K562 (cell line): ENCODE data around the gene SHROOM3. TPM values are rescaled to one million over a fixed set of nuclear protein-coding genes. Genes with fewer than 3 reads are reported as not detected.

Experiments used
- ATAC-seq: fragments of 200-7000 bp; cut with Tn5 transposase; 3 replicates; pipeline ENCODE4 v1.9.1; 2020; ENCODE audit warnings: moderate library complexity
- BruUV-seq: library from RNA; stranded (reverse); fragments of 400-500 nt; replicated peaks from 2 replicates; lab custom pipeline; 2021; lab: Mats Ljungman, UMichigan
- CTCF ChIA-PET: fragments of 300-600 bp; formaldehyde crosslinking; extraction: SDS; loops from one replicate; lab custom pipeline; 2021; ENCODE audit warnings: low intra/inter-chr PET ratio; lab: Yijun Ruan, JAX
- POLR2A ChIA-PET: fragments of 300-600, 350-650 bp; sonication (Branson Sonifier 250); formaldehyde crosslinking; extraction: SDS; loops from one replicate; lab custom pipeline; 2021; ENCODE audit warnings: antibody characterized with exemption, inconsistent platforms; lab: Yijun Ruan, JAX
- DNase-seq, 4 experiments: peaks; one replicate each; pipeline versions ENCODE4 v3.0.0 to v3.0.0-alpha.2; 2011 to 2018; ENCODE audit warnings: low spot score in 3 of 4, mixed read lengths in 3 of 4; ENCODE audit errors: extremely low read depth in 1 of 4
- FAIRE-seq: peaks from 2 replicates; lab custom pipeline; 2011; peaks lifted over from hg19 to GRCh38; lab: Jason Lieb, UNC
- H2AFZ ChIP-seq: 2 replicates; pipeline ENCODE4 v1.6.0; 2011; ENCODE audit warnings: low read depth, low read length, control low read depth, inconsistent platforms
- H3K27ac ChIP-seq: fragments of 200-600 bp; 3 replicates; pipeline ENCODE4 v1.8.0; 2011; ENCODE audit warnings: low read depth, mild to moderate bottlenecking, control low read depth, inconsistent platforms, low read length, moderate library complexity, mixed read lengths; ENCODE audit errors: extremely low read depth
- H3K27me3 ChIP-seq, 2 experiments: fragments of 300-600 bp in 1 of 2; 2 replicates in 1 of 2; 3 replicates in 1 of 2; pipeline versions ENCODE4 v1.6.0 to v1.8.0; 2011; ENCODE audit warnings: inconsistent platforms in 2 of 2, low read length in 2 of 2, mild to moderate bottlenecking in 1 of 2, mixed read lengths in 1 of 2, moderate library complexity in 1 of 2; ENCODE audit not compliant: control insufficient read depth in 2 of 2, insufficient read depth in 2 of 2
- H3K36me3 ChIP-seq: fragments of 300-600 bp; 3 replicates; pipeline ENCODE4 v1.8.0; 2011; ENCODE audit warnings: mild to moderate bottlenecking, low read length, inconsistent platforms; ENCODE audit not compliant: control insufficient read depth, insufficient read depth
- H3K4me1 ChIP-seq, 2 experiments: fragments of 200-600 bp in 1 of 2; replicated peaks in 1 of 2; 2 replicates in 1 of 2; 3 replicates in 1 of 2; pipeline versions ENCODE4 v1.5.1 to v1.8.0; 2011; ENCODE audit warnings: inconsistent platforms in 2 of 2, low read length in 2 of 2, mild to moderate bottlenecking in 1 of 2, mixed read lengths in 1 of 2, moderate library complexity in 1 of 2; ENCODE audit not compliant: control insufficient read depth in 2 of 2, insufficient read depth in 2 of 2
- H3K4me2 ChIP-seq: 2 replicates; pipeline ENCODE4 v1.6.1; 2011; ENCODE audit warnings: low read length, control low read depth, inconsistent platforms, mixed read lengths; ENCODE audit not compliant: insufficient read depth
- H3K4me3 ChIP-seq: fragments of 200-600 bp; sonication (generic), shearing (Covaris generic); 2 replicates; pipeline ENCODE4 v1.5.1; 2016; ENCODE audit warnings: control low read depth, inconsistent platforms
- H3K79me2 ChIP-seq: fragments of 200-600 bp; 3 replicates; pipeline ENCODE4 v1.8.0; 2011; ENCODE audit warnings: low read length, inconsistent platforms; ENCODE audit not compliant: control insufficient read depth, insufficient read depth
- H3K9ac ChIP-seq, 2 experiments: 2 replicates each; pipeline versions ENCODE4 v1.6.0 to v1.6.1; 2011; ENCODE audit warnings: low read depth in 2 of 2, low read length in 2 of 2, control low read depth in 1 of 2, inconsistent platforms in 1 of 2, mild to moderate bottlenecking in 1 of 2, mixed read lengths in 1 of 2; ENCODE audit not compliant: insufficient read depth in 1 of 2
- H3K9me1 ChIP-seq: one replicate; pipeline ENCODE4 v1.6.0; 2011; ENCODE audit warnings: inconsistent platforms, mild to moderate bottlenecking, low read length, moderate library complexity; ENCODE audit not compliant: control insufficient read depth, insufficient read depth
- H3K9me3 ChIP-seq: replicated peaks from 2 replicates; pipeline ENCODE4 v1.5.1; 2011; ENCODE audit warnings: low read depth, low read length, inconsistent platforms; ENCODE audit not compliant: control insufficient read depth, insufficient read depth
- H4K20me1 ChIP-seq: replicated peaks from 2 replicates; pipeline ENCODE4 v1.6.1; 2011; ENCODE audit warnings: low read length, inconsistent platforms, mixed read lengths; ENCODE audit not compliant: control insufficient read depth, insufficient read depth
- E4F1 ChIP-seq: fragments of 250-450 bp; sonication (Bioruptor Pico); IDR thresholded peaks from 2 replicates; pipeline ENCODE4 v1.5.0; 2021; ENCODE audit warnings: mild to moderate bottlenecking, borderline replicate concordance
- RFX1 ChIP-seq: fragments of 450-650 bp; IDR thresholded peaks from 2 replicates; pipeline ENCODE4 v1.6.1; 2016; ENCODE audit warnings: mild to moderate bottlenecking, moderate library complexity
- WGBS: fragments of 100-300 bp; shearing (Covaris generic); methylation state at CpG from one replicate; pipeline ENCODE4 v1.1.6; 2016; ENCODE audit warnings: low coverage, mixed read lengths; ENCODE audit not compliant: insufficient coverage; ENCODE audit errors: missing lambda C conversion rate; 5-methylcytosine and 5-hydroxymethylcytosine counted together
- in situ Hi-C: fragments of 300-500 bp; cut with MboI; formaldehyde crosslinking; loops from 4 replicates; pipeline ENCODE4 v1.15.0; 2018; ENCODE audit warnings: inconsistent platforms, mixed read lengths
- intact Hi-C: fragments of 100-400 bp; cut with micrococcal nuclease; formaldehyde crosslinking; loops from 2 replicates; pipeline ENCODE4 v1.14.2; 2022
- polyA plus RNA-seq, 8 experiments: library from polyadenylated mRNA; depleted of rRNA in 4 of 8; stranded (reverse) in 5 of 8; unstranded in 3 of 8; fragments of >200 nt; fragmentation: Nextera tagmentation in 2 of 8; fragmentation: Illumina TruSeq in 1 of 8; extraction: Ambion mirVana in 2 of 8; extraction: Trizol in 1 of 8; gene quantifications; 2 replicates each; pipeline versions ENCODE4 v1.2.1 to v1.2.3, GENCODE V29; 2011 to 2014; ENCODE audit warnings: inconsistent platforms in 1 of 8, missing spikeins in 1 of 8
- total RNA-seq, 7 experiments: library from RNA; depleted of rRNA in 6 of 7; stranded (reverse); fragments of >200 nt in 6 of 7; fragmentation: Illumina TruSeq in 2 of 7; extraction: Trizol in 2 of 7; gene quantifications; 2 replicates each; pipeline versions ENCODE4 v1.2.1 to v1.2.3, GENCODE V29; 2011 to 2021; ENCODE audit warnings: low replicate concordance in 1 of 7

Gene SHROOM3
- total and polyA plus RNA-seq, 9 of the 15 experiments (the other 6 are each of a cell fraction or from before 2014, with no cell fraction given) = 0.01 to 0.07 TPM; not detected in 7

- TF ChIP-seq RFX1 (peak; percentile 38; the same call in 1 of the 2 replicates), E4F1 (no peak)
- TF ChIP-seq, all 486 proteins: peak for 1
- Histone ChIP-seq H3K27ac (no peak overlapping the region), H2AFZ (no peak overlapping the region), H3K4me2 (no peak overlapping the region), H3K4me3 (no peak overlapping the region), H3K36me3 (no peaks in the 10 kb centered on the region), H3K9me1 (no peaks in the 10 kb centered on the region), H4K20me1 (no peaks in the 10 kb centered on the region; the same call in 1 of the 2 replicates), H3K9me3 (no peaks in the 10 kb centered on the region), H3K9ac (no peak overlapping the region), H3K79me2 (no peaks in the 10 kb centered on the region), H3K4me1 (no peaks in the 10 kb centered on the region), H3K27me3 (0 out of 5 replicates have a peak, but pooled peaks cover 0 to 2% of the 10 kb centered on the region in 2 experiments)
- in situ Hi-C loops (no loop called here), intact Hi-C loops (no loop called here)
- no peak for ATAC-seq
- 2% methylated on average over 7 of the region's 7 CpGs for WGBS
- ChIA-PET POLR2A (no interaction called here), CTCF (no interaction called here)
- no peak for DNase-seq
- no peak for FAIRE-seq
- BruUV-seq = no TSS peak
These were observed 261.1 kb downstream of the SHROOM3 start for GRCh38 chr4:76696109-76696508.
